Hepatocyte (in vitro differentiated cells): ENCODE results near the gene HAO2. TPM values are rescaled to one million over a fixed set of nuclear protein-coding genes. Genes with fewer than 3 reads are reported as not detected.

Experiments
- DNase-seq: peaks from one replicate; pipeline ENCODE4 v3.0.0-alpha.2; 2016; ENCODE audit warnings: low spot score
- H2AFZ ChIP-seq: fragments of 200-600 bp; sonication (generic); 2 replicates; pipeline ENCODE4 v1.6.0; 2016; ENCODE audit warnings: antibody characterized with exemption, mild to moderate bottlenecking
- H3K27ac ChIP-seq: fragments of 200-600 bp; sonication (generic); 2 replicates; pipeline ENCODE4 v1.5.1; 2016; ENCODE audit warnings: mild to moderate bottlenecking
- H3K27me3 ChIP-seq: fragments of 200-600 bp; sonication (generic); 2 replicates; pipeline ENCODE4 v1.6.1; 2016
- H3K36me3 ChIP-seq: fragments of 200-600 bp; sonication (generic); replicated peaks from 2 replicates; pipeline ENCODE4 v1.5.1; 2016; ENCODE audit warnings: low read depth; ENCODE audit not compliant: insufficient read depth
- H3K4me1 ChIP-seq: fragments of 200-600 bp; sonication (generic); 2 replicates; pipeline ENCODE4 v1.5.1; 2016; ENCODE audit warnings: mild to moderate bottlenecking, moderate library complexity; ENCODE audit not compliant: insufficient read depth
- H3K4me2 ChIP-seq: fragments of 200-600 bp; sonication (generic); 2 replicates; pipeline ENCODE4 v1.6.0; 2016
- H3K4me3 ChIP-seq: fragments of 200-600 bp; sonication (generic); 2 replicates; pipeline ENCODE4 v1.5.1; 2016; ENCODE audit warnings: mild to moderate bottlenecking
- H3K79me2 ChIP-seq: fragments of 200-600 bp; sonication (generic); 2 replicates; pipeline ENCODE4 v1.6.0; 2017; ENCODE audit warnings: mild to moderate bottlenecking
- H3K9me2 ChIP-seq: fragments of 200-600 bp; sonication (generic); replicated peaks from 2 replicates; pipeline ENCODE4 v1.6.0; 2017; ENCODE audit warnings: mild to moderate bottlenecking; ENCODE audit not compliant: insufficient read depth
- H3K9me3 ChIP-seq: fragments of 200-600 bp; sonication (generic); 2 replicates; pipeline ENCODE4 v1.5.1; 2016; ENCODE audit warnings: low read depth, mild to moderate bottlenecking
- H4K20me1 ChIP-seq: fragments of 200-600 bp; sonication (generic); 2 replicates; pipeline ENCODE4 v1.6.0; 2016; ENCODE audit warnings: mild to moderate bottlenecking; ENCODE audit not compliant: insufficient read depth, poor library complexity, severe bottlenecking
- EZH2 ChIP-seq: fragments of 200-600 bp; sonication (generic); IDR thresholded peaks from 2 replicates; pipeline ENCODE4 v1.6.1; 2016; ENCODE audit warnings: antibody characterized with exemption, mild to moderate bottlenecking, borderline replicate concordance
- EZH2phosphoT487 ChIP-seq: fragments of 200-600 bp; sonication (generic); IDR thresholded peaks from one replicate; pipeline ENCODE4 v1.6.1; 2018; ENCODE audit warnings: antibody characterized with exemption, mild to moderate bottlenecking, low read depth, moderate library complexity; ENCODE audit not compliant: unreplicated experiment, severe bottlenecking
- WGBS: methylation state at CpG from one replicate; pipeline ENCODE4 v1.1.6; 2016; ENCODE audit warnings: low lambda C conversion rate; ENCODE audit errors: missing lambda C conversion rate; 5-methylcytosine and 5-hydroxymethylcytosine counted together
- polyA plus RNA-seq: library from polyadenylated mRNA; unstranded; fragments of >200 nt; fragmentation: Nextera tagmentation; extraction: Ambion mirVana; gene quantifications from 2 replicates; pipeline ENCODE4 v1.2.1, GENCODE V29; 2016
- total RNA-seq: library from RNA; depleted of rRNA; stranded (reverse); fragments of >200 nt; gene quantifications from 2 replicates; pipeline ENCODE4 v1.2.3, GENCODE V29; 2014
- TF ChIP-seq, protein P1 (sequence below): fragments of 200-600 bp; sonication (generic); IDR thresholded peaks from 2 replicates; pipeline ENCODE4 v1.5.1; 2016; ENCODE audit warnings: antibody characterized with exemption, mild to moderate bottlenecking; ENCODE audit not compliant: poor library complexity

HAO2 gene
- total and polyA plus RNA-seq, 2 experiments from 2014 or later = 14.2 to 16.6 TPM

GRCh38 chr1:119327450-119328155 is 41.0 kb upstream of the HAO2 start:
- Histone ChIP-seq H3K27ac (peak overlapping the region; percentile 31), H3K4me1 (peaks cover 32% of the 10 kb centered on the region), H3K36me3 (no peaks in the 10 kb centered on the region), H3K79me2 (no peaks in the 10 kb centered on the region), H3K4me3 (peak overlapping the region; percentile 15), H4K20me1 (no peaks in the 10 kb centered on the region), H3K27me3 (no peaks in the 10 kb centered on the region), H3K9me2 (no peaks in the 10 kb centered on the region), H2AFZ (peak overlapping the region; percentile 71), H3K4me2 (peak overlapping the region; percentile 94), H3K9me3 (no peaks in the 10 kb centered on the region)
- WGBS = 4% methylated on average over 34 of the region's 34 CpGs
- DNase-seq = peak; percentile 85
- TF ChIP-seq, protein P1, sequence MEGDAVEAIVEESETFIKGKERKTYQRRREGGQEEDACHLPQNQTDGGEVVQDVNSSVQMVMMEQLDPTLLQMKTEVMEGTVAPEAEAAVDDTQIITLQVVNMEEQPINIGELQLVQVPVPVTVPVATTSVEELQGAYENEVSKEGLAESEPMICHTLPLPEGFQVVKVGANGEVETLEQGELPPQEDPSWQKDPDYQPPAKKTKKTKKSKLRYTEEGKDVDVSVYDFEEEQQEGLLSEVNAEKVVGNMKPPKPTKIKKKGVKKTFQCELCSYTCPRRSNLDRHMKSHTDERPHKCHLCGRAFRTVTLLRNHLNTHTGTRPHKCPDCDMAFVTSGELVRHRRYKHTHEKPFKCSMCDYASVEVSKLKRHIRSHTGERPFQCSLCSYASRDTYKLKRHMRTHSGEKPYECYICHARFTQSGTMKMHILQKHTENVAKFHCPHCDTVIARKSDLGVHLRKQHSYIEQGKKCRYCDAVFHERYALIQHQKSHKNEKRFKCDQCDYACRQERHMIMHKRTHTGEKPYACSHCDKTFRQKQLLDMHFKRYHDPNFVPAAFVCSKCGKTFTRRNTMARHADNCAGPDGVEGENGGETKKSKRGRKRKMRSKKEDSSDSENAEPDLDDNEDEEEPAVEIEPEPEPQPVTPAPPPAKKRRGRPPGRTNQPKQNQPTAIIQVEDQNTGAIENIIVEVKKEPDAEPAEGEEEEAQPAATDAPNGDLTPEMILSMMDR = peak; percentile 47
- no peak for TF ChIP-seq EZH2phosphoT487

- WGBS = 72% methylated on average over 8 of the region's 8 CpGs
- H2AFZ ChIP-seq = no peak overlapping the region
- TF ChIP-seq EZH2phosphoT487 (no peak), EZH2 (no peak)
- TF ChIP-seq, protein P1 = no peak
- no peaks in the 10 kb centered on the region for H3K79me2 ChIP-seq
- H3K36me3 ChIP-seq = no peaks in the 10 kb centered on the region
- H4K20me1 ChIP-seq = no peaks in the 10 kb centered on the region
- peak overlapping the region; percentile 47 for H3K27ac ChIP-seq
- H3K4me3 ChIP-seq = no peak overlapping the region
- peak overlapping the region; percentile 0 for H3K4me2 ChIP-seq
- H3K9me2 ChIP-seq = no peaks in the 10 kb centered on the region
- H3K27me3 ChIP-seq = no peaks in the 10 kb centered on the region
- H3K4me1 ChIP-seq = peaks cover 32% of the 10 kb centered on the region
- H3K9me3 ChIP-seq = no peaks in the 10 kb centered on the region
- peak; percentile 17 for DNase-seq
Observed at GRCh38 chr1:119329541-119330461, 38.8 kb upstream of the HAO2 start.

- peaks cover 32% of the 10 kb centered on the region for H3K4me1 ChIP-seq
- no peak overlapping the region for H2AFZ ChIP-seq
- no peaks in the 10 kb centered on the region for H3K27me3 ChIP-seq
- H3K4me2 ChIP-seq = peak overlapping the region; percentile 0
- H3K4me3 ChIP-seq = no peak overlapping the region
- no peaks in the 10 kb centered on the region for H4K20me1 ChIP-seq
- H3K27ac ChIP-seq = peak overlapping the region; percentile 47
- H3K9me2 ChIP-seq = no peaks in the 10 kb centered on the region
- H3K36me3 ChIP-seq = no peaks in the 10 kb centered on the region
- WGBS = 73% methylated on average over 6 of the region's 6 CpGs
- H3K79me2 ChIP-seq = no peaks in the 10 kb centered on the region
- H3K9me3 ChIP-seq = no peaks in the 10 kb centered on the region
- DNase-seq = no peak
- no peak for TF ChIP-seq EZH2phosphoT487
- no peak for TF ChIP-seq EZH2
- TF ChIP-seq, protein P1 = no peak
Observed at GRCh38 chr1:119330466-119331189, 38.0 kb upstream of the HAO2 start.
